Measurements from ENCODE around the gene GIMAP2. TPM values are rescaled to one million over a fixed set of nuclear protein-coding genes. Genes with fewer than 3 reads are reported as not detected.
A peak's percentile ranks its signal among the peaks of the same experiment; 100 is the strongest.

Gene GIMAP2
- total and polyA plus RNA-seq, 9 of the 15 experiments (the other 6 are each of a cell fraction or from before 2014, with no cell fraction given): 0.37 to 1.8 (median 1.2) TPM

GRCh38 chr7:150686030-150686631 lies 625 bp downstream of the GIMAP2 start (continued):
- TF ChIP-seq ARID3B (CRISPR knock-in tag; IDR thresholded peaks at IDR 0.05; ENCODE audit: borderline replicate concordance) (no peak), OTX1 (CRISPR knock-in tag; IDR thresholded peaks at IDR 0.05) (peak; percentile 93), THAP12 (CRISPR knock-in tag; IDR thresholded peaks at IDR 0.05) (0 out of 2 replicates have a peak, but pooled peaks have one; percentile 5), RBFOX2 (IDR thresholded peaks at IDR 0.05; ENCODE audit: low read depth, low read length) (no peak), TGIF2 (CRISPR knock-in tag; IDR thresholded peaks at IDR 0.05) (no peak), TEAD2 (tag; IDR thresholded peaks at IDR 0.05) (no peak), PREB (CRISPR knock-in tag; IDR thresholded peaks at IDR 0.05) (no peak), STAT6 (CRISPR knock-in tag; IDR thresholded peaks at IDR 0.05) (no peak), ZNF436 (CRISPR knock-in tag; IDR thresholded peaks at IDR 0.05) (no peak), ZBTB26 (CRISPR knock-in tag; IDR thresholded peaks at IDR 0.05) (peak; percentile 86), ZKSCAN8 (CRISPR knock-in tag; IDR thresholded peaks at IDR 0.05) (0 out of 2 replicates have a peak, but pooled peaks have one; percentile 3), NFE2 (IDR thresholded peaks at IDR 0.05; ENCODE audit: low read depth) (no peak)

All from K562 (cell line).